Hepatocyte (in vitro differentiated cells): Measurements from ENCODE around the gene ACVR1. TPM values are rescaled to one million over a fixed set of nuclear protein-coding genes. Genes with fewer than 3 reads are reported as not detected.

Source experiments
- DNase-seq: peaks from one replicate; pipeline ENCODE4 v3.0.0-alpha.2; 2016; ENCODE audit warnings: low spot score
- H2AFZ ChIP-seq: fragments of 200-600 bp; sonication (generic); 2 replicates; pipeline ENCODE4 v1.6.0; 2016; ENCODE audit warnings: antibody characterized with exemption, mild to moderate bottlenecking
- H3K27ac ChIP-seq: fragments of 200-600 bp; sonication (generic); 2 replicates; pipeline ENCODE4 v1.5.1; 2016; ENCODE audit warnings: mild to moderate bottlenecking
- H3K27me3 ChIP-seq: fragments of 200-600 bp; sonication (generic); 2 replicates; pipeline ENCODE4 v1.6.1; 2016
- H3K36me3 ChIP-seq: fragments of 200-600 bp; sonication (generic); replicated peaks from 2 replicates; pipeline ENCODE4 v1.5.1; 2016; ENCODE audit warnings: low read depth; ENCODE audit not compliant: insufficient read depth
- H3K4me1 ChIP-seq: fragments of 200-600 bp; sonication (generic); 2 replicates; pipeline ENCODE4 v1.5.1; 2016; ENCODE audit warnings: mild to moderate bottlenecking, moderate library complexity; ENCODE audit not compliant: insufficient read depth
- H3K4me2 ChIP-seq: fragments of 200-600 bp; sonication (generic); 2 replicates; pipeline ENCODE4 v1.6.0; 2016
- H3K4me3 ChIP-seq: fragments of 200-600 bp; sonication (generic); 2 replicates; pipeline ENCODE4 v1.5.1; 2016; ENCODE audit warnings: mild to moderate bottlenecking
- H3K79me2 ChIP-seq: fragments of 200-600 bp; sonication (generic); 2 replicates; pipeline ENCODE4 v1.6.0; 2017; ENCODE audit warnings: mild to moderate bottlenecking
- H3K9me2 ChIP-seq: fragments of 200-600 bp; sonication (generic); replicated peaks from 2 replicates; pipeline ENCODE4 v1.6.0; 2017; ENCODE audit warnings: mild to moderate bottlenecking; ENCODE audit not compliant: insufficient read depth
- H3K9me3 ChIP-seq: fragments of 200-600 bp; sonication (generic); 2 replicates; pipeline ENCODE4 v1.5.1; 2016; ENCODE audit warnings: low read depth, mild to moderate bottlenecking
- H4K20me1 ChIP-seq: fragments of 200-600 bp; sonication (generic); 2 replicates; pipeline ENCODE4 v1.6.0; 2016; ENCODE audit warnings: mild to moderate bottlenecking; ENCODE audit not compliant: insufficient read depth, poor library complexity, severe bottlenecking
- EZH2 ChIP-seq: fragments of 200-600 bp; sonication (generic); IDR thresholded peaks from 2 replicates; pipeline ENCODE4 v1.6.1; 2016; ENCODE audit warnings: antibody characterized with exemption, mild to moderate bottlenecking, borderline replicate concordance
- EZH2phosphoT487 ChIP-seq: fragments of 200-600 bp; sonication (generic); IDR thresholded peaks from one replicate; pipeline ENCODE4 v1.6.1; 2018; ENCODE audit warnings: antibody characterized with exemption, mild to moderate bottlenecking, low read depth, moderate library complexity; ENCODE audit not compliant: unreplicated experiment, severe bottlenecking
- WGBS: methylation state at CpG from one replicate; pipeline ENCODE4 v1.1.6; 2016; ENCODE audit warnings: low lambda C conversion rate; ENCODE audit errors: missing lambda C conversion rate; 5-methylcytosine and 5-hydroxymethylcytosine counted together
- polyA plus RNA-seq: library from polyadenylated mRNA; unstranded; fragments of >200 nt; fragmentation: Nextera tagmentation; extraction: Ambion mirVana; gene quantifications from 2 replicates; pipeline ENCODE4 v1.2.1, GENCODE V29; 2016
- total RNA-seq: library from RNA; depleted of rRNA; stranded (reverse); fragments of >200 nt; gene quantifications from 2 replicates; pipeline ENCODE4 v1.2.3, GENCODE V29; 2014
- TF ChIP-seq, protein P1 (sequence below): fragments of 200-600 bp; sonication (generic); IDR thresholded peaks from 2 replicates; pipeline ENCODE4 v1.5.1; 2016; ENCODE audit warnings: antibody characterized with exemption, mild to moderate bottlenecking; ENCODE audit not compliant: poor library complexity

ACVR1 gene
- total and polyA plus RNA-seq, 2 experiments from 2014 or later = 19.6 to 20.1 TPM

DNA sequence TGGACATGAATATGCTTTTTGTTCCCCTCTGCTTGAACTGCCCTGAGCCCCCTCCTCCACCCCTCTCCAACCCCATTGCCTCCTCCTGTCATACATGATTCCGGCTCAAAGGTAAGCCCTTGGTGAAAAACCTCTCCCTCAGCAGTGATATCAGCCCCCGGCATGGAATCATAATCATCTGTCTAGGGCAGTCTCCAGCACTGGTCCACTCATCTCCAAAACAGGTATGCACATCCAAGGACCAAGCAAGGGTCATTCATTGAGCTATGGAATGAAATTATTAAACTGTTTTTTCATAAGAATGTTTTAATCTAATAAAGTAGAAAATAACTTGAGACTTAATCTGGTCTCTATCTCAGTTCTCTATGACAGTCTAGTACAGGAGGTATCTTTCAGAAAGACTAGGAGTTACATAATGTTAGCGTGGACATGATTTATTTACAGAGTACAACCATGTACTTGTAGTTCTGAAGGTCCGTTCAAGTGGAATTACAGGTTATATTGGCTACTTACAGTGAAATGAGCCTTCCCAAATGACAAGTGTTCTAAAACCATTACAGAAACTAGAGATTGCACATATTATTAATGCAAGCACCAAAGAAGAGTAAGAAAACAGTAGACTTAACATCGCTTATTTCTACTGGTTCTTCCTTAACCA, 75.2 kb downstream of the ACVR1 start:
- Histone ChIP-seq H4K20me1 (no peaks in the 10 kb centered on the region), H3K9me3 (no peaks in the 10 kb centered on the region), H3K4me2 (no peak overlapping the region), H3K79me2 (peaks cover 13% of the 10 kb centered on the region), H3K4me1 (no peaks in the 10 kb centered on the region), H2AFZ (no peak overlapping the region), H3K9me2 (no peaks in the 10 kb centered on the region), H3K4me3 (no peak overlapping the region), H3K27me3 (no peaks in the 10 kb centered on the region), H3K27ac (no peak overlapping the region), H3K36me3 (no peaks in the 10 kb centered on the region)
- DNase-seq = no peak
- WGBS = 90% methylated on average over 5 of the region's 5 CpGs
- no peak for TF ChIP-seq EZH2
- TF ChIP-seq EZH2phosphoT487 = no peak
- TF ChIP-seq, protein P1, sequence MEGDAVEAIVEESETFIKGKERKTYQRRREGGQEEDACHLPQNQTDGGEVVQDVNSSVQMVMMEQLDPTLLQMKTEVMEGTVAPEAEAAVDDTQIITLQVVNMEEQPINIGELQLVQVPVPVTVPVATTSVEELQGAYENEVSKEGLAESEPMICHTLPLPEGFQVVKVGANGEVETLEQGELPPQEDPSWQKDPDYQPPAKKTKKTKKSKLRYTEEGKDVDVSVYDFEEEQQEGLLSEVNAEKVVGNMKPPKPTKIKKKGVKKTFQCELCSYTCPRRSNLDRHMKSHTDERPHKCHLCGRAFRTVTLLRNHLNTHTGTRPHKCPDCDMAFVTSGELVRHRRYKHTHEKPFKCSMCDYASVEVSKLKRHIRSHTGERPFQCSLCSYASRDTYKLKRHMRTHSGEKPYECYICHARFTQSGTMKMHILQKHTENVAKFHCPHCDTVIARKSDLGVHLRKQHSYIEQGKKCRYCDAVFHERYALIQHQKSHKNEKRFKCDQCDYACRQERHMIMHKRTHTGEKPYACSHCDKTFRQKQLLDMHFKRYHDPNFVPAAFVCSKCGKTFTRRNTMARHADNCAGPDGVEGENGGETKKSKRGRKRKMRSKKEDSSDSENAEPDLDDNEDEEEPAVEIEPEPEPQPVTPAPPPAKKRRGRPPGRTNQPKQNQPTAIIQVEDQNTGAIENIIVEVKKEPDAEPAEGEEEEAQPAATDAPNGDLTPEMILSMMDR = no peak

DNA sequence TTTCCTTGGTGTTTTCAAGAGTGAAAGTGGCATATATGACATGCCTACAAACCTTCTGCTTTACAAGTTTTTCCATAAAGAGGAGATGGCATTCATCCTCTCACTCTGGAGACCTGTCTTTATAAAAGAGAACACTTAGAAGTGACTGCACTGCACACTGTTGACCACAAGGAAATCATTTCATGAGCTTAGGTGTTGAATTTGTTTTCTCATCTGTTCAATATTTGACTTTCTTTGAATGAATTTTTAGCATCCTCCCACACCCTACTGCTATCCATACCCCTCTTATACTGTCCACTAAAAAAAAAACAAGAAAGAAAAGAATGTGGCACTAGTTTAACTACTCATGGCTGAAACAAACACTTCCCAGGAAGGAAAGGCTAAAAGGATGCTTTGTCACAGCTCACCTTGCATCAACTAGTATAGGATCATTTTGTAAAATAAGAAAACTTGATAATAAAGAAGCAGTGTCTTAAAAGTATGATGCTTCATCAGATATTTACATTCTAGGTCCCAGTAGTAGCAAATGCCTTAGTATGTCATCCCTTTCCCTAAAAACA, 83.0 kb downstream of the ACVR1 start:
- no peak overlapping the region for H3K4me3 ChIP-seq
- H3K79me2 ChIP-seq = peaks cover 4% of the 10 kb centered on the region
- no peak for DNase-seq
- H3K4me2 ChIP-seq = no peak overlapping the region
- H3K4me1 ChIP-seq = no peaks in the 10 kb centered on the region
- H2AFZ ChIP-seq = no peak overlapping the region
- H3K27me3 ChIP-seq = no peaks in the 10 kb centered on the region
- H3K9me3 ChIP-seq = no peaks in the 10 kb centered on the region
- H3K36me3 ChIP-seq = no peaks in the 10 kb centered on the region
- no peaks in the 10 kb centered on the region for H3K9me2 ChIP-seq
- TF ChIP-seq EZH2 (no peak), EZH2phosphoT487 (no peak)
- TF ChIP-seq, protein P1 = peak; percentile 22
- no peaks in the 10 kb centered on the region for H4K20me1 ChIP-seq
- H3K27ac ChIP-seq = no peak overlapping the region

GRCh38 chr2:157792335-157793052, 83.6 kb downstream of the ACVR1 start:
- Histone ChIP-seq H4K20me1 (no peaks in the 10 kb centered on the region), H3K4me1 (no peaks in the 10 kb centered on the region), H3K27ac (no peak overlapping the region), H3K79me2 (peaks cover 4% of the 10 kb centered on the region), H3K4me3 (no peak overlapping the region), H3K9me3 (no peaks in the 10 kb centered on the region), H3K4me2 (no peak overlapping the region), H3K27me3 (no peaks in the 10 kb centered on the region), H3K9me2 (no peaks in the 10 kb centered on the region), H3K36me3 (no peaks in the 10 kb centered on the region), H2AFZ (no peak overlapping the region)
- no peak for DNase-seq
- TF ChIP-seq EZH2 (no peak), EZH2phosphoT487 (no peak)
- TF ChIP-seq, protein P1 = no peak
- 63% methylated on average over 3 of the region's 3 CpGs for WGBS
